Measurements from ENCODE around the gene FASTKD1. TPM values are rescaled to one million over a fixed set of nuclear protein-coding genes. Genes with fewer than 3 reads are reported as not detected.

The FASTKD1 gene
- total RNA-seq, 1 experiment from 2014 or later, result 37.6 TPM

- H3K4me2 ChIP-seq (ENCODE audit: low read length), result peak within 1 kb of the TSS; percentile 27
- POLR2A ChIA-PET, result no interaction called here
- CTCF ChIA-PET, result no interaction called here
Observed at GRCh38 chr2:169509298-169509885, 64.3 kb downstream of the FASTKD1 start, which contains the start of gene KLHL41. KLHL41 (plus strand) TSS chr2:169509702; CDS start chr2:169509779, 77 bp downstream.

More at GRCh38 chr2:169509298-169509885, 64.3 kb downstream of the FASTKD1 start, which contains the start of gene KLHL41:
- no peak within 1 kb of the TSS for H3K4me3 ChIP-seq (replicated peaks in 1 of 2; ENCODE audit: low read depth in 1 of 2, low read length in 2 of 2)
- H3K9me3 ChIP-seq (ENCODE audit: control insufficient read depth in 1 of 2, insufficient read depth in 1 of 2, low read depth in 1 of 2, low read length in 2 of 2), result no peaks in the 10 kb centered on the region
- intact Hi-C loops (cut with micrococcal nuclease), result no loop called here
- DNase-seq (ENCODE audit: low read depth, low spot score) (no peak), ATAC-seq (peak; percentile 57)
- no peaks in the 10 kb centered on the region for H3K36me3 ChIP-seq (ENCODE audit: control insufficient read depth in 1 of 2, insufficient read depth in 2 of 2, low read length in 2 of 2)
- peak within 1 kb of the TSS; percentile 12 for H2AFZ ChIP-seq (ENCODE audit: low read depth, low read length, poor library complexity, severe bottlenecking)
- H4K20me1 ChIP-seq (ENCODE audit: insufficient read depth), result no peaks in the 10 kb centered on the region
- no peak within 1 kb of the TSS for H3K9ac ChIP-seq (ENCODE audit: low read length)
- H3K27me3 ChIP-seq (ENCODE audit: insufficient read depth, low read length), result no peaks in the 10 kb centered on the region
- RAD21 ChIA-PET (ENCODE audit: low non-redundant PET in 1 of 2, low total read pairs in 2 of 2, uncharacterized antibody in 2 of 2, unreplicated experiment in 2 of 2), result no interaction called here
- H3K79me2 ChIP-seq (ENCODE audit: insufficient read depth, low read length), result no peaks in the 10 kb centered on the region
- no peak within 1 kb of the TSS; the same call in 1 of the 2 replicates for H3K27ac ChIP-seq (ENCODE audit: low read depth, low read length)
- no peaks in the 10 kb centered on the region for H3K9me2 ChIP-seq (ENCODE audit: insufficient read depth)
- H3K4me1 ChIP-seq (ENCODE audit: control insufficient read depth in 1 of 2, insufficient read depth in 2 of 2, low read length in 2 of 2), result peaks cover 10 to 37% of the 10 kb centered on the region in 2 experiments
- TF ChIP-seq MAX (IDR thresholded peaks at IDR 0.05) (no peak), ZNF274 (IDR thresholded peaks at IDR 0.05; ENCODE audit: low read depth, low read length) (no peak), YY1 (IDR thresholded peaks at IDR 0.05; ENCODE audit: extremely low read depth, insufficient replicate concordance, low read depth, low read length) (no peak), RAD21 (IDR thresholded peaks at IDR 0.05; ENCODE audit: low read depth) (no peak), JUND (IDR thresholded peaks at IDR 0.05) (peak; percentile 35; the same call in 1 of the 2 replicates), EZH2phosphoT487 (IDR thresholded peaks at IDR 0.05; ENCODE audit: borderline replicate concordance) (no peak), SRF (IDR thresholded peaks at IDR 0.05; ENCODE audit: low read depth) (no peak), CEBPB (IDR thresholded peaks at IDR 0.05; ENCODE audit: low read depth) (no peak), REST (IDR thresholded peaks at IDR 0.05; ENCODE audit: low read depth) (no peak), EGR1 (IDR thresholded peaks at IDR 0.05; ENCODE audit: low read depth) (no peak), EZH2 (IDR thresholded peaks at IDR 0.05) (no peak), ATF3 (IDR thresholded peaks at IDR 0.05) (no peak), CTCF (IDR thresholded peaks at IDR 0.05 in 2 of 3, conservative IDR thresholded peaks at IDR 0.05 in 1 of 3; ENCODE audit: borderline replicate concordance in 1 of 3, insufficient read depth in 1 of 3, low read depth in 2 of 3, low read length in 2 of 3) (no peak), CBX3 (IDR thresholded peaks at IDR 0.05; ENCODE audit: low read depth) (no peak), POLR2AphosphoS5 (IDR thresholded peaks at IDR 0.05; ENCODE audit: low read depth, low read length) (no peak), SP1 (IDR thresholded peaks at IDR 0.05; ENCODE audit: low read depth) (peak; percentile 26; the same call in 1 of the 2 replicates), SIN3A (IDR thresholded peaks at IDR 0.05; ENCODE audit: low read depth) (no peak), TCF7L2 (IDR thresholded peaks at IDR 0.05; ENCODE audit: borderline replicate concordance, extremely low read depth, insufficient read depth, insufficient read length) (no peak), FOSL1 (IDR thresholded peaks at IDR 0.05; ENCODE audit: low read depth) (peak; percentile 68), POLR2A (IDR thresholded peaks at IDR 0.05; ENCODE audit: borderline replicate concordance, extremely low read depth, insufficient read depth, insufficient read length) (no peak), ELF1 (IDR thresholded peaks at IDR 0.05; ENCODE audit: borderline replicate concordance, low read depth) (no peak)
- BruUV-seq (replicated peaks), result no TSS peak

Data from HCT116 (cell line).